KOPT-K1 (cell line): ENCODE data around the gene STXBP1.

Source experiments
- H3K27ac ChIP-seq: fragments of 200-600 bp; sonication (generic); 2 replicates; pipeline ENCODE4 v1.5.1; 2016; ENCODE audit warnings: antibody characterized with exemption, mild to moderate bottlenecking, low read depth, low read length; ENCODE audit not compliant: poor library complexity, severe bottlenecking
- H3K36me3 ChIP-seq: fragments of 200-600 bp; sonication (generic); 2 replicates; pipeline ENCODE4 v1.5.1; 2017; ENCODE audit warnings: antibody characterized with exemption, mild to moderate bottlenecking, low read length, moderate library complexity; ENCODE audit not compliant: insufficient read depth
- H3K9me3 ChIP-seq: fragments of 200-600 bp; sonication (generic); 2 replicates; pipeline ENCODE4 v1.5.1; 2017; ENCODE audit warnings: antibody characterized with exemption, low read length, mild to moderate bottlenecking; ENCODE audit not compliant: insufficient read depth, poor library complexity, severe bottlenecking

STXBP1 gene

DNA sequence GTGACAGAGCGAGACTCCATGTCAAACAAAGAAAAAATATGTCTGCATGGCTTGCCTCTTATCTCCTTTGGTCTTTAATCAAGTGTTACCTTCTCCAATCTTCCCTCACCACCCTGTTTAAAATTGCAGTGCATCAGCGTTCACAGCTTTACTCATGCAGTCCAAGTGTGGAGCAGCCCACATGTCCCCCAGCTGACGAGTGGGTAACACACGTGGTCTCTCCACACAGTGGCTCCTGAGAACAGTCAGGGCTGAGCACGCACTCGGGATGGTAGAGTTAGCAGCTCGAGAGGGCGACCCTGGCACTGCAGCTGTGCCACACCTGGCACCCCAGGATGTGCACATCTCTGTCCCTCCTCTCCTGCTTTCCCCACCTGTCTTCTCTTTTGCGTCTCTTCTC is 68.8 kb downstream of the STXBP1 start:
- Histone ChIP-seq H3K9me3 (no peaks in the 10 kb centered on the region), H3K27ac (no peak overlapping the region), H3K36me3 (no peaks in the 10 kb centered on the region)

DNA sequence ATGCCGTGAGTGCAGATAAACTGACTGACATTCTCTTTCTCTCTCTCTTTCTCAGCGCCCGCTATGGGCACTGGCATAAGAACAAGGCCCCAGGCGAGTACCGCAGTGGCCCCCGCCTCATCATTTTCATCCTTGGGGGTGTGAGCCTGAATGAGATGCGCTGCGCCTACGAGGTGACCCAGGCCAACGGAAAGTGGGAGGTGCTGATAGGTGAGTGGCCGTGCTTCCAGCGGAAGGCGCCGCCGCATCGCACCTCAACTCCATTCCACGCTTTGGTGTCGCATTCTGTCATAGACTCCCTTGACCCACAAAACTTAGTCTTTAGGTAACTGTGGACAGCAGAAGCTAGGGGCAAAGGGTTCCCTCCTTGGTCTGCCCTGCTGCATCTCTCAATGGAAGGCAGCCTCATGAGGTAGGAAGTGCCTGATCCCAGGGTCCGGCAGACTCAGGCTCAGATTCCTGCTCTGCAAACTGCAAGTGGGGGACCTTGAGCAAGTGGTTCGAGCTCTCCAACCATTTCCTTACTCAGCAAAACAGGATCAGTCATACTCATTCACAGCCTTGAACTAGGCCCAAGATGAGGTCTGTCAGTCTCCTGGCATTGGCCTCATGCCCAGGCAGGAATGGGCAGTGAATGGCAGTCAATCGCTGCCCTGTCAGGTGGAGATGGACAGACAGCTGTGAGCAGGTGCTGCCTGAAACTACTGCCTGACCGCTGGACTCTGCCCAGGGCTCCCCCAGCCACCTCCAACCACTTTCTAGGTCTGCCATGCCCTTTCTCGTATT is 70.5 kb downstream of the STXBP1 start:
- Histone ChIP-seq H3K36me3 (no peaks in the 10 kb centered on the region), H3K9me3 (no peaks in the 10 kb centered on the region), H3K27ac (no peak overlapping the region)

DNA sequence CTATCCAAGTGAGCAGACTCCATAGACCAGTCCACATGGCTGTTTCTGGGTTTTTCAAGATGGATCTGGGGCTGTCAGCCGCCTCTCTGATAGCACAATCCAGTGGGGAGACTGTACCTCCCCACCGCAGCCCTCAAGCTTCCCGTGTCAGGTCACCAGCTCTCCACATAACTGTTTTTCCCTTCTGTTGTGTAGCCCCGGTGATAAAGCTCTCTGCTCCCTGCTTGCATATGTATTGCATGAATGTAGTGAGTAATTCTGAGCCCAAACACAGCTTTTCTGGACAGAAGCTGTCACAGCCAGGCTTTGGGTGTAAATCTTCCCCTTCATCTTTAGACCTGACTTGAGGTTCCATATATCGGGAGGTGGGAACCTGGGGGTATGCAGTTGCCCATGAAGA is 71.6 kb downstream of the STXBP1 start:
- no peaks in the 10 kb centered on the region for H3K36me3 ChIP-seq
- H3K27ac ChIP-seq: no peak overlapping the region
- no peaks in the 10 kb centered on the region for H3K9me3 ChIP-seq

DNA sequence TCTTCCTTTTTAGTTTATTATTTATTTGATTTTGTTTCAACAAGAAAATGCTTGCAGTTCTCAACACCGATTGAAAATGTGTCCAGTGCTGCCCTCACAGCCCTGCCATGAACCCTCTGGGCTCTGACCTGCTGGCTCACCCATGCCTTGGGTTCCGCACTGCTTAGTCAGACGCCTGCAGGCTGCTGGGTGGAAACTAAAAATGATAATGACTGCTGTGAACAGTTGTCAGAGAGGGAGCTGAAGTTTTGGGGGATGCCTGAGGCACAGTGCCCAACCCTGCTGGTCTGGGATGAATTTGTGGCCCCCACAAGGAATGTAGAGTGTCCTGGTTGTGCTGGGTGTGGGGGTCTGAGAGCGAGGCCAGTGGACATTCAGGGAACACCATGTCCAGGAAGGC is 72.5 kb downstream of the STXBP1 start:
- Histone ChIP-seq H3K36me3 (no peaks in the 10 kb centered on the region), H3K27ac (no peak overlapping the region), H3K9me3 (no peaks in the 10 kb centered on the region)

DNA sequence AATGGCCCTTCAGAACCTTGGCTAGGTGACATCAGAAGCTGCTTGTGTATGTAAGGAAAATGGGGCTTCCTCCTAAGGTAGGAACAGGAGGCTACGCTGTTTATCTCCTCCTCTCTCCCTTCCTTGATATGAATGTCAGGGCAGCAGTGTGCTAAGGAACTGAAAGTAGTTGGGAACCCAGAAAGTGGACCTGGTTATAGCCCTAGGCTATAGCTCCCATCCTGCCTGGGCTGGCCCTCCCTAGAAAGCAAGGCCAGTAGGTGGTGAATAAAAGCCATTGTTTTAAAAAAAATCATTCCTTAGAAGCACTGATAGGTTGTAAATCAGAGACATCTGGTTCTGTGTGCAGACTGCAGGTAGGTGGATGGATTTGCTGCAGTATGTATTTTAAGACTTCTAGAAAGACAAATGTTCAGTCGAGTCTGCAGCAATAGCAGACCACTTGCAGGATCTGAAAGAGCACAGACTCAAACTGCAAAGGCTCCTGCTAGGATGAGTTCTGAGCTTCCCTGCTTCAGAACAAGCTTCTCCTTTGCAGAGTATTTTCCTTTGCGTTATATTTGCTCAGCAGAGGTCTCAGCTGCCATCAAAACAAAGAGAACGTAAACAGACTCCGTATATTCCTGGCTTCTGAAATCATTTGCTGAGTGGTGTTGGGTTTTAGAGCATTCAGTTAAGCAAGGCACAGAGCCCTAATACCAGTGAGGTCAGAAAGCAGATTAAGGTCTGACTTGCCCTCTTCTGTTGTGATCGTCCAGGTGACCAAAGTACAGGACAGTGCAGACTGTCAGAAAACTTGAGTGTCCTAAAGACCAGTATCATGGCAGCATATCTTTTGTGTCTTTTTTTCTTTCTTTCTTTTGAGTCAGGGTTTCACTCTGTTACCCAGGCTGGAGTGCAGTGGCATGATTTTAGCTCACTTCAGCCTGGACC is 74.7 kb downstream of the STXBP1 start:
- no peaks in the 10 kb centered on the region for H3K9me3 ChIP-seq
- H3K36me3 ChIP-seq: no peaks in the 10 kb centered on the region
- no peak overlapping the region for H3K27ac ChIP-seq

DNA sequence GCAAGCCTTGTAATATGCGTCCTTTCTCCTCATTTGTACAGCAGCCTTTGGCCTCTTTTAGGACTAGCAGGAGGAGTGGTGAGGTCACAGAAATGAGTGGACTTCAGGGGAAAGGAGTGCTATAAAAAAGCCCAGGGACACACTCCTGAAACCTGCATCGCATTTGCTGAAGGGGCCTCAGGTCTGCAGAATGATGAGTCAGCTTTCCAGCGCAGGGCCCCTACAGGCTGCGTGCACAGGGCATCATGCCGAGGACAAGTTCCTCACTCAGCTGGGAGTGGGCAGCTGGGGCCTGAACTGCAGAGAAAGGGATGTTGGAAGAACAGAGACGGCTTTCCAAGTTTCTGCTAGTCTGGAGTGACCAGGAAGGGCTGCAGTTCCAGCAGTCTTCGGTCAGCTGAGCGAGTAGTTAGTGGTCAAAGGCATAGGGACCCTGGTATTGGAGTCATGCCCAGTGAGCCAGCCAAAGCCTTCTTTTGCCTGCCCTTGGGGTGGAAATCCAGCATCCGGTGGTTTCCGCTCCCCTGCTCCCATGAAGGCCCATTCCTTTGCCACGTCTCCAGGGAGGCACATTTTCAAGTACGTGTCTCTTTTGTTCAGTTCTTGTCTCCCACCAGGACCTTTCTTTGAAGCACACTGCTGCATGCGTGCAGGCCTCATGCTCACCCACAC is 77.4 kb downstream of the STXBP1 start:
- Histone ChIP-seq H3K9me3 (no peaks in the 10 kb centered on the region), H3K36me3 (no peaks in the 10 kb centered on the region), H3K27ac (no peak overlapping the region)

DNA sequence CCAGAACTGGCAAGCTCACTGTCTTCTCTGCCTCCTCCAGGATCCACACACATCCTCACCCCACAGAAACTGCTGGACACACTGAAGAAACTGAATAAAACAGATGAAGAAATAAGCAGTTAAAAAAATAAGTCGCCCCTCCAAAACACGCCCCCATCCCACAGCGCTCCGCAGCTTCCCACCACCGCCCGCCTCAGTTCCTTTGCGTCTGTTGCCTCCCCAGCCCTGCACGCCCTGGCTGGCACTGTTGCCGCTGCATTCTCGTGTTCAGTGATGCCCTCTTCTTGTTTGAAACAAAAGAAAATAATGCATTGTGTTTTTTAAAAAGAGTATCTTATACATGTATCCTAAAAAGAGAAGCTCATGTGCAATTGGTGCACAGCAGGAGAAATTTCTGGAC is 78.7 kb downstream of the STXBP1 start:
- Histone ChIP-seq H3K36me3 (no peaks in the 10 kb centered on the region), H3K9me3 (no peaks in the 10 kb centered on the region), H3K27ac (no peak overlapping the region)

DNA sequence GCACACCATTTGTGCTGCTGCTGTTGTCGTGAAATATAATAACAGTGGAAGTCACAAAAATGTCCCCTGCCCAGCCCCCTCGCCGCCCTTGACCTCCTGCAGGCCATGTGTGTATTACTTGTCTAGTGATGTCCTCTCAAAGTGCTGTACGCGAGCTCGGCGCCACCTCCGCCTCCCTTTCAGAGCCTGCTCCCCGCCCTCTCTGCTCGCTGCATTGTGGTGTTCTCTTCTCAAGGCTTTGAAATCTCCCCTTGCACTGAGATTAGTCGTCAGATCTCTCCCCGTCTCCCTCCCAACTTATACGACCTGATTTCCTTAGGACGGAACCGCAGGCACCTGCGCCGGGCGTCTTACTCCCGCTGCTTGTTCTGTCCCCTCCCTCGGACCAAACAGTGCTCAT is 80.0 kb downstream of the STXBP1 start:
- H3K27ac ChIP-seq: no peak overlapping the region
- no peaks in the 10 kb centered on the region for H3K36me3 ChIP-seq
- H3K9me3 ChIP-seq: no peaks in the 10 kb centered on the region

DNA sequence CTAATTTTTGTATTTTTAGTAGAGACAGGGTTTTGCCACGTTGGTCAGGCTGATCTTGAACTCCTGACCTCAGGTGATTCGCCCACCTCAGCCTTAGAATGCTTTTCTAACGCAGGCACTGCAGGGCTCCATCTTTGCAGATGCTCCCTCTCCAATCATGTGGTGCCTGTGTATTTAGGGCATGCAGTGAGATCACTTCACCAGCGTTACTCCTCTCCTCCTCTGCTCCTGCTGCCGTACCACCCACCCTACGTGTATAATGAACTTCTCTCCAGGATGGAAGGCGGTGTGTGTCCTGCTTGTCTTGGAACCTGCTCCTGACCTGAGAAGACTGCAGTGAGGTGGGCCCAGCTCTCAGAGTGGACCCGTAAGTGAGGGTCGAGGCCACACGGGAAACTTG is 81.1 kb downstream of the STXBP1 start:
- Histone ChIP-seq H3K36me3 (no peaks in the 10 kb centered on the region), H3K27ac (no peak overlapping the region), H3K9me3 (no peaks in the 10 kb centered on the region)

DNA sequence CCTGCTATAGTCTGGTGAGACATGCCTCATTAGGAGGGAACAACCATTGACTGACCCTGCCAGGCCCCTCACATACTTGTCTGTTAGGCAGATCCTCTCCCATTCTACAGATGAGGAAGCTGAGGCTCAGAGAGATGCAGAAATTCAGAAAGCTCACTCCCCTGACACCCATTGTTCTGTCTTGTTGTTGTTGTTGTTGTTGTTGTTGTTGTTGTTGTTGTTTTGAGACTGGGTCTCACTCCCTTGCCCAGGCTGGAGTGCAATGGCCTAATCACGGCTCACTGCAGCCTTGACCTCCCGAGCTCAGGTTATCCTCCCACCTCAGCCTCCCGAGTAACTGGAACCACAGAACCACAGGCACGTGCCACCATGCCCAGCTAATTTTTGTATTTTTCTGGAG is 81.6 kb downstream of the STXBP1 start:
- Histone ChIP-seq H3K27ac (no peak overlapping the region), H3K9me3 (no peaks in the 10 kb centered on the region), H3K36me3 (no peaks in the 10 kb centered on the region)

DNA sequence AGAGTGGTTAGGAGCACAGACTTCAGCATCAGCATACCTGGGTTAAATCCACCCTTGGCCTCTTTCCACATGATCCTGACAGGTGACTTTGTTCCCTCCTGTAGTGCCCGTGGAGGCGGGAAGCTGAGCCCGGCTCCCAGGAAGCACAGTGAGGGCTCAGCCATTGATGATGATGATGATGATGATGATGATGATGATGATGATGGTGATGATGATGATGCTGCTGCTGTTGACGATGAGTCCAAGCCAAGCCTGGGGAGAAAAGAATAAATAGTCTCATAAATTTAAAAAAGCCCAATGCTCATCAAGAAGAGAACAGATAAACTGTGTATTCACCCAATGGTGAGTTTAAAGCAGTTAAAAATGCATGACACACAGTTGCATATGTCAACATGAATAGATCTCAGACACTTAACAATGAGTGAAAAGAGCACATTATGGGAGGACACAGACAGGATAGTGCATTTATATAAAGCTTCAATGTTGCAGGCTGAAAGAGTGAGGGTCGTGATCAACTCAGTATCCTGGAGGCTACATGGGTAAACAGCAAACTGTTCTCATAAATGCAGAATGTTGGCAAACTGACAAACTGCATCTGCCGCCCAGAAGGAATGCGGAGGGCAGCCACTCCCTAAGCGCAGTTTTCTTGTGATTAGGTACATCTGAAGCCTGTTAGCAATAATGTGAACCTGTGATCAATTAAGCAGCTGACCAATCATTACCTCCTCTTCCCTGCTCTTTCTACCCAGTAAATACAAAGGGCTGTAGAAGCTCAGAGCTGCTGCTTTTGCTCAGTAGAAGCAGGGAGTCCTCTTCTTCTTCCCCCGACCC is 83.0 kb downstream of the STXBP1 start:
- H3K9me3 ChIP-seq: no peaks in the 10 kb centered on the region
- no peak overlapping the region for H3K27ac ChIP-seq

DNA sequence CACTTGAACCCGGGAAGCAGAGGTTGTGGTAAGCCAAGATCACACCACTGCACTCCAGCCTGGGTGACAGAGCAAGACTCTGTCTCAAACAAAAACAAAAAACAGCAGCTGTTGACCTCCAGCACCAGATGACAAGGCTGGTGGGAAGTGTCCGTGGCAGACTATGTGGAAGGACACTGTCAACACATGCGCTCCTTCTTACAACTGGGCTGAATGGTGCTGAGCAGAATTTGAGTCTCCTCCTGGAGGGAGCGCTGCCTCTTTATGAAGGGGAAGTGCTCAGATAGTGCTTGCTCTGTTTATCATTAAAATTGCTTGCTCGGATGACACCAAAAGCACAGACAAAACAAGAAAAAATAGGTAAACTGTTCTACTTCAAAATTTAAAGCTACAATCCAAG is 85.5 kb downstream of the STXBP1 start:
- Histone ChIP-seq H3K27ac (no peak overlapping the region), H3K36me3 (no peaks in the 10 kb centered on the region), H3K9me3 (no peaks in the 10 kb centered on the region)

More for the DNA sequence above, 83.0 kb downstream of the STXBP1 start:
- H3K36me3 ChIP-seq: no peaks in the 10 kb centered on the region

DNA sequence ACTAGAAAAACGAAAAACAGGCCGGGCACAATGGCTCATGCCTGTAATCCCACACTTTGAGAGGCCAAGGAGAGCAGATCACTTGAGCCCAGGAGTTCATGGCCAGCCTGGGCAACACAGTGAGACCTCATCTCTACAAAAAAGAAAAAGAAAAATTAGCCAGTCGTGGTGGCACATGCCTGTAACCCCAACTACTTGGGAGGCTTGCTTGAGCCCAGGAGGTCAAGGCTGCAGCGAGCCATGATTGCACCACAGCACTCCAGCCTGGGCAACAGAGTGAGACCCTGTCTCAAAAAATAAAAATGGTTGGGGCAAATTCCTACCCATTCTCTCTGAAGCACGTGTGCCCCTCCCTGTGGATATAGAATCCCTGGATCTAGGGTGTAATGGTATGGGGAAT is 86.3 kb downstream of the STXBP1 start:
- H3K27ac ChIP-seq: no peak overlapping the region
- no peaks in the 10 kb centered on the region for H3K9me3 ChIP-seq
- H3K36me3 ChIP-seq: no peaks in the 10 kb centered on the region

DNA sequence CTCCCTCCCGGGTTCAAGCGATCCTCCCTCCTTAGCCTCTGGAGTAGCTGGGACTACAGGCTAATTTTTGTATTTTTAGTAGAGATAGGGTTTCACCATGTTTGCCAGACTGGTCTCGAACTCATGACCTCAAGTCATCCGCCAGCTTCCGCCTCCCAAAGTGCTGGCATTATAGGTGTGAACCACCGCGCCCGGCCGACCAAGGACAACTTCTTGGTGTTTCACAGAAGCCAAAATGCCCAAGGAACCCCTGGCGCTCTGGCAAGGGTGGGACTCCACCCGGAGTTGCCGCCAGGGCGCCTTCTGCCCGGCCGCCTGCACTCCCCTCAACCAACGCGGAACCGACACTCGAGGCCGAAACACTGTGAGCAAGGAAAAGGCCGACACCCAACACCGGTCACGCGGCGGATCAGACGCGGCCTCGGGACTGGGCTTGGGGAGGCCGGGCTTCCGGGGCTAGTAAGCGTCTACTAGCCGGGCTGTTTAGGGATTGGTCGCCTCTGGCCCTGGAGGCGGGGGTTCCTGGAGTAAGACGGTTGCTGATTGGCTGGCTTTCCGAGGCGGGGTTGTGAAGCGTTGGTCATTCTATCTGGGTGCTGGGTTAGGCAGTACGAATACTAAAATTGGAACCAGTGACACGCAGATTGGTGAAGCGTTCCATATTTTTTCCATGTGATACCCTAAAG is 87.1 kb downstream of the STXBP1 start:
- no peaks in the 10 kb centered on the region for H3K36me3 ChIP-seq
- no peak overlapping the region for H3K27ac ChIP-seq

More for the DNA sequence above, 87.1 kb downstream of the STXBP1 start:
- no peaks in the 10 kb centered on the region for H3K9me3 ChIP-seq
